SU-DHL-6 (cell line): ENCODE data around the gene TMA16.
"Not testable (repeated sequence)": the region's sequence is repeated elsewhere in the genome, so short reads cannot be mapped to it uniquely, and the experiment has no call there.

ENCODE experiments used
- H2AFZ ChIP-seq: fragments of 200-600 bp; sonication (generic); 2 replicates; pipeline ENCODE4 v1.6.1; 2014; ENCODE audit warnings: low read depth, mild to moderate bottlenecking, moderate library complexity, mixed read lengths, antibody characterized with exemption, low read length; ENCODE audit not compliant: severe bottlenecking
- H3F3A ChIP-seq: fragments of 200-600 bp; shearing (Covaris generic); 2 replicates; pipeline ENCODE4 v1.6.0; 2016; ENCODE audit warnings: antibody characterized with exemption, mild to moderate bottlenecking; ENCODE audit not compliant: insufficient read depth
- H3K27ac ChIP-seq: fragments of 200-600 bp; sonication (generic); 2 replicates; pipeline ENCODE4 v1.5.1; 2016; ENCODE audit warnings: low read depth, mild to moderate bottlenecking, low read length, moderate library complexity, mixed read lengths
- H3K27me3 ChIP-seq: fragments of 200-600 bp; sonication (generic), shearing (Covaris generic); 2 replicates; pipeline ENCODE4 v1.6.0; 2014; ENCODE audit warnings: mild to moderate bottlenecking, low read length
- H3K36me3 ChIP-seq: fragments of 200-600 bp; sonication (generic); 2 replicates; pipeline ENCODE4 v1.6.1; 2014; ENCODE audit warnings: mild to moderate bottlenecking, low read length, mixed read lengths
- H3K4me2 ChIP-seq: fragments of 300-600, 200-600 bp; shearing (Covaris generic), sonication (generic); 2 replicates; pipeline ENCODE4 v1.6.0; 2014; ENCODE audit warnings: low read length, low read depth, mild to moderate bottlenecking; ENCODE audit not compliant: poor library complexity, severe bottlenecking
- H3K4me3 ChIP-seq: fragments of 200-600 bp; sonication (generic); 2 replicates; pipeline ENCODE4 v1.5.1; 2014; ENCODE audit warnings: antibody characterized with exemption, low read length, mild to moderate bottlenecking, mixed read lengths; ENCODE audit not compliant: insufficient read depth, poor library complexity, severe bottlenecking
- H3K79me2 ChIP-seq: fragments of 200-600 bp; sonication (generic); 2 replicates; pipeline ENCODE4 v1.6.1; 2014; ENCODE audit warnings: mild to moderate bottlenecking, low read length, moderate library complexity; ENCODE audit not compliant: insufficient read depth
- H3K9ac ChIP-seq: fragments of 200-600 bp; sonication (generic); 2 replicates; pipeline ENCODE4 v1.7.0; 2014; ENCODE audit warnings: mild to moderate bottlenecking, low read length
- H3K9me2 ChIP-seq: fragments of 200-600 bp; sonication (generic); replicated peaks from 2 replicates; pipeline ENCODE4 v1.6.1; 2014; ENCODE audit warnings: low read length; ENCODE audit not compliant: insufficient read depth
- H3K9me3 ChIP-seq: fragments of 200-600 bp; sonication (generic); 2 replicates; pipeline ENCODE4 v1.6.1; 2014; ENCODE audit warnings: low read length, mixed read lengths; ENCODE audit not compliant: insufficient read depth
- H4K20me1 ChIP-seq: fragments of 200-600 bp; sonication (generic); 2 replicates; pipeline ENCODE4 v1.6.1; 2014; ENCODE audit warnings: low read depth, mild to moderate bottlenecking, antibody characterized with exemption, low read length, moderate library complexity, mixed read lengths
- EZH2phosphoT487 ChIP-seq: fragments of 200-600 bp; sonication (generic), shearing (Covaris generic); conservative IDR thresholded peaks from 2 replicates; pipeline ENCODE4 v1.6.1; 2018; ENCODE audit warnings: mild to moderate bottlenecking, antibody characterized with exemption, low read length, moderate library complexity, mixed read lengths
- TF ChIP-seq, protein P1 (sequence below): fragments of 200-600 bp; sonication (generic); IDR thresholded peaks from one replicate; pipeline ENCODE4 v1.5.1; 2017; ENCODE audit warnings: antibody characterized with exemption, mild to moderate bottlenecking, low read length, moderate library complexity; ENCODE audit not compliant: insufficient read depth, poor library complexity, severe bottlenecking

The TMA16 gene

DNA sequence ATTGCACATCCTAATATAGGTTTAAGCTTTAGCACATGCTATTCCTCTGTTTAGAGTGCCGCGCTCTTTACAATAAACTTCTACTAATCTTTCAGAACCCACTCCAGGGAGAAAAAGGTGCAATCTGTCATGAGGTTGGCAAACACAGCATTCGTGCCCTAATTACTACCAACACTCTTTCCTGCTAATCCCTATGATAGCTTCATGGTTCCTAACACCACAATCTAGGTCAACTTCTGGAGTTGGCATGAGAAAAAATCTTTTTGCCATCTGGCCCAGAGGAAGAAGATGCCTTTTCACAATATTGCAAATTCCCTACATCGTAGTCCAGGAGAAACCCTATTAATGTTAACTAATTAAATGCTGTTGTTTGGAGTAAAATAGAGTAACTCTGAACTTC is 39.6 kb downstream of the TMA16 start:
- H3K4me2 ChIP-seq = no peak overlapping the region
- no peak overlapping the region for H3K27ac ChIP-seq
- H4K20me1 ChIP-seq = no peaks in the 10 kb centered on the region
- no peaks in the 10 kb centered on the region for H3K27me3 ChIP-seq
- no peak overlapping the region for H3K9ac ChIP-seq
- peaks cover 23% of the 10 kb centered on the region for H3K36me3 ChIP-seq
- H3F3A ChIP-seq = peaks cover 7% of the 10 kb centered on the region; the same call in 1 of the 2 replicates
- H3K79me2 ChIP-seq = no peaks in the 10 kb centered on the region
- H3K4me3 ChIP-seq = no peak overlapping the region
- no peak overlapping the region for H2AFZ ChIP-seq
- TF ChIP-seq EZH2phosphoT487 = no peak
- H3K9me2 ChIP-seq = no peaks in the 10 kb centered on the region
- no peaks in the 10 kb centered on the region for H3K9me3 ChIP-seq

DNA sequence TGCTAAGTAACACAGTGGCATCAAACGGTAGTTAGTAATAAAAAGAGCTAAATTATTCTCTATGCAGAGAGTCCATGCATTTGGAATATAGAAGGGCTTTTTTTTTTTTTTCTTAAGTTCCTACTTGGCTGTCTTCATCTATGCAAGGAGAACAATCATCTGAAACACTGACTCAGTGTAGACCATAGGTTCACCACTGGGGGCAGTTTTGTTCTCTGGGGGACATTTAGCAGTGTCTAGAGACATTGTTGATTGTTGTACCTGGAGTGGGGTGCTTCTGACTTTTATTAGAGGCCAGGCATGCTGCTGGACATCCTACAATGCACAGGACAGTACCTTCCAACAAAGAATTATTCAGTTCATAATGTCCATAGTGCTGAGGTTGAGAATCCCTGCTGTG is 41.2 kb downstream of the TMA16 start:
- TF ChIP-seq EZH2phosphoT487 = no peak
- TF ChIP-seq, protein P1, sequence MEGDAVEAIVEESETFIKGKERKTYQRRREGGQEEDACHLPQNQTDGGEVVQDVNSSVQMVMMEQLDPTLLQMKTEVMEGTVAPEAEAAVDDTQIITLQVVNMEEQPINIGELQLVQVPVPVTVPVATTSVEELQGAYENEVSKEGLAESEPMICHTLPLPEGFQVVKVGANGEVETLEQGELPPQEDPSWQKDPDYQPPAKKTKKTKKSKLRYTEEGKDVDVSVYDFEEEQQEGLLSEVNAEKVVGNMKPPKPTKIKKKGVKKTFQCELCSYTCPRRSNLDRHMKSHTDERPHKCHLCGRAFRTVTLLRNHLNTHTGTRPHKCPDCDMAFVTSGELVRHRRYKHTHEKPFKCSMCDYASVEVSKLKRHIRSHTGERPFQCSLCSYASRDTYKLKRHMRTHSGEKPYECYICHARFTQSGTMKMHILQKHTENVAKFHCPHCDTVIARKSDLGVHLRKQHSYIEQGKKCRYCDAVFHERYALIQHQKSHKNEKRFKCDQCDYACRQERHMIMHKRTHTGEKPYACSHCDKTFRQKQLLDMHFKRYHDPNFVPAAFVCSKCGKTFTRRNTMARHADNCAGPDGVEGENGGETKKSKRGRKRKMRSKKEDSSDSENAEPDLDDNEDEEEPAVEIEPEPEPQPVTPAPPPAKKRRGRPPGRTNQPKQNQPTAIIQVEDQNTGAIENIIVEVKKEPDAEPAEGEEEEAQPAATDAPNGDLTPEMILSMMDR = no peak
- Histone ChIP-seq H3F3A (peaks cover 7% of the 10 kb centered on the region; the same call in 1 of the 2 replicates), H2AFZ (no peak overlapping the region), H3K9me3 (no peaks in the 10 kb centered on the region), H3K27me3 (no peaks in the 10 kb centered on the region), H3K4me3 (no peak overlapping the region), H3K27ac (no peak overlapping the region), H3K9me2 (no peaks in the 10 kb centered on the region), H4K20me1 (no peaks in the 10 kb centered on the region), H3K79me2 (no peaks in the 10 kb centered on the region), H3K4me2 (no peak overlapping the region), H3K9ac (no peak overlapping the region), H3K36me3 (peaks cover 17% of the 10 kb centered on the region)

DNA sequence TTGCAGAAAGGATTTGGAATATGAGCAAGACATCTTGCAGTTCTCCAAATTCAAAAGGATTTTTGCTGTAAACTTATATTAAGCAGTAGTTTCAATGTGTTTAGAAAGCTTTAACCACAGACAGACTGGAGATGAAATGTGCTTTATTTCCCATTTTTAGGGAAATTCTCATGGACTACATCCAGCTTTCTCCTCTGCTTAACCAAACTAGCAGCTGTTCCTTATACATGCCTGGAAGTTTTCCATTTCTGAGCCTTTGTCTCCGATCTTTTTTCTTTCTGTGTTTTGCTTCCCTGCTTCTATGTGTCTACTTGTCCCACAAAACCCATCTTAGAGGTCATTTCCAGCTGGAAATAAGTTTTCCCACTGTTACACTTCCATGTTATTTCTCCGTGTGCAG is 41.6 kb downstream of the TMA16 start:
- H3K79me2 ChIP-seq = no peaks in the 10 kb centered on the region
- no peak overlapping the region for H3K4me2 ChIP-seq
- no peak overlapping the region for H3K9ac ChIP-seq
- H3K9me3 ChIP-seq = no peaks in the 10 kb centered on the region
- no peaks in the 10 kb centered on the region for H3K9me2 ChIP-seq
- H3K27me3 ChIP-seq = no peaks in the 10 kb centered on the region
- H3K27ac ChIP-seq = no peak overlapping the region
- no peak overlapping the region for H2AFZ ChIP-seq
- TF ChIP-seq, protein P1 = no peak
- TF ChIP-seq EZH2phosphoT487 = no peak
- H3K4me3 ChIP-seq = no peak overlapping the region
- peaks cover 7% of the 10 kb centered on the region; the same call in 1 of the 2 replicates for H3F3A ChIP-seq
- no peaks in the 10 kb centered on the region for H4K20me1 ChIP-seq
- peaks cover 14% of the 10 kb centered on the region; the same call in 1 of the 2 replicates for H3K36me3 ChIP-seq

DNA sequence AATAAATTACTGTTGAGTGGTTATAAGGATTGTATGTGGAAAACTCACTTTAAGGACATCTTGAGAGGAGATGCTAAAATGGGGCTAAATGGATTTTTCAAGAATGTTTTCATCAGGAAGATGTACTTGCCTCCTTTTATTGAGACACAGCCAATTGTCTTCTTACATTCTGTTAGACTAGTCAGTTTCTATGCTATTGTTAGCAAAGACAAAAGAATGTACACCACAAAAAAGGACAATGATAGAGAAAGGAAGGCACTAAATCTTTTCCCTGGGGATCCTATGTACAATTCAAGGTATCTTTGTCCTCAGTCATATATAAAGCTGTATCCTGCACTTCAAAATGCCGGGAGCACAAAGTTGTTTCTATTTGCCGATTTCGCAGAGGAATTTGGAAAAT is 42.6 kb downstream of the TMA16 start:
- no peak overlapping the region for H3K27ac ChIP-seq
- H3K9me2 ChIP-seq = no peaks in the 10 kb centered on the region
- H4K20me1 ChIP-seq = no peaks in the 10 kb centered on the region
- no peaks in the 10 kb centered on the region for H3K27me3 ChIP-seq
- H3K79me2 ChIP-seq = no peaks in the 10 kb centered on the region
- no peak for TF ChIP-seq EZH2phosphoT487
- TF ChIP-seq, protein P1 = no peak
- no peak overlapping the region for H3K4me3 ChIP-seq
- H3F3A ChIP-seq = peaks cover 7% of the 10 kb centered on the region; the same call in 1 of the 2 replicates
- no peak overlapping the region for H2AFZ ChIP-seq
- peaks cover 5% of the 10 kb centered on the region; the same call in 1 of the 2 replicates for H3K36me3 ChIP-seq
- H3K9ac ChIP-seq = no peak overlapping the region
- H3K4me2 ChIP-seq = no peak overlapping the region
- no peaks in the 10 kb centered on the region for H3K9me3 ChIP-seq

DNA sequence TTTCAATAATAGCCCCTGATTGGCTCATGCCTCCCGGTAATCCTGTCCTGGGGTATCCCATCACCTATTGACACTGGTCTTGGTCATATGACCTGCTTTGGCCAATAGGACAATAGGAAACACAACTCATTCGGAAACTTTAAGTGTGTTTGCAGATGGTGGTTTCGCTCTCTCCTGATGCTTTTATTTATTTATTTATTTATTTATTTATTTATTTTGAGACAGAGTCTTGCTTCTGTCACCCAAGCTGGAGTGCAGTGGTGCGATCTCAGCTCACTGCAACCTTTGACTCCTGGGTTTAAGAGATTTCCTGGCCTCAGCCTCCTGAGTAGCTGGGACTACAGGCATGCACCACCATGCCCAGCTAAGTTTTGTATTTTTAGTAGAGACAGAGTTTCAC is 44.3 kb downstream of the TMA16 start:
- not testable (repeated sequence) for H3K9me3 ChIP-seq, H3K9ac ChIP-seq, H3K27me3 ChIP-seq, H3K36me3 ChIP-seq, H3K4me3 ChIP-seq, H3K4me2 ChIP-seq, H4K20me1 ChIP-seq, H3K27ac ChIP-seq, H3K79me2 ChIP-seq, H2AFZ ChIP-seq, H3F3A ChIP-seq, H3K9me2 ChIP-seq
